ENCODE measurements around the gene ASB7. TPM values are rescaled to one million over a fixed set of nuclear protein-coding genes. Genes with fewer than 3 reads are reported as not detected.

Gene ASB7
- polyA plus RNA-seq, 1 donor (not counting 4 experiments of a cell fraction or from before 2014, with no cell fraction given): 10.8 TPM

- no peaks in the 10 kb centered on the region for H4K20me1 ChIP-seq (ENCODE audit: control insufficient read depth, extremely low read depth, insufficient read depth, low read length)
- no peaks in the 10 kb centered on the region for H3K79me2 ChIP-seq (ENCODE audit: control insufficient read depth, insufficient read depth, low read length)
- dilution Hi-C loops (cut with MboI; ENCODE audit: extremely low pct_ligation_motif_present, low sequenced_read_pairs): no loop called here
- FAIRE-seq: no peak
- H3K27ac ChIP-seq (ENCODE audit: control insufficient read depth, insufficient read depth, low read length): no peak overlapping the region
- no peaks in the 10 kb centered on the region for H3K36me3 ChIP-seq (ENCODE audit: control insufficient read depth in 2 of 2, extremely low read depth in 1 of 2, insufficient read depth in 2 of 2, low read length in 2 of 2)
- H3K9me3 ChIP-seq (ENCODE audit: control insufficient read depth, low read depth, low read length): no peaks in the 10 kb centered on the region
- no peak overlapping the region for H3K4me2 ChIP-seq (ENCODE audit: control insufficient read depth, extremely low read depth, insufficient read depth, low read depth, low read length)
- TF ChIP-seq CTCF (optimal IDR thresholded peaks at IDR 0.05 in 1 of 3, IDR thresholded peaks at IDR 0.05 in 1 of 3, conservative IDR thresholded peaks at IDR 0.05 in 1 of 3; ENCODE audit: extremely low read depth in 1 of 3, insufficient read depth in 2 of 3, low read length in 3 of 3): no peak
- no peak for TF ChIP-seq EZH2 (IDR thresholded peaks at IDR 0.05; ENCODE audit: low read length)
- no peak for DNase-seq (ENCODE audit: low read depth, low spot score)
- no peak overlapping the region for H3K9ac ChIP-seq (ENCODE audit: control insufficient read depth, extremely low read depth, insufficient read depth, low read length)
- no peaks in the 10 kb centered on the region for H3K9me1 ChIP-seq (ENCODE audit: control insufficient read depth, extremely low read depth, insufficient read depth, low read length)
- no peaks in the 10 kb centered on the region for H3K27me3 ChIP-seq (ENCODE audit: control insufficient read depth, extremely low read depth, insufficient read depth, low read length)
- H2AFZ ChIP-seq (ENCODE audit: control insufficient read depth, low read length): no peak overlapping the region
- peaks cover 10% of the 10 kb centered on the region for H3K4me1 ChIP-seq (ENCODE audit: control insufficient read depth, extremely low read depth, insufficient read depth, low read length)
- H3K4me3 ChIP-seq (ENCODE audit: control insufficient read depth in 2 of 3, extremely low read depth in 1 of 3, insufficient read depth in 2 of 3, low read depth in 1 of 3, low read length in 3 of 3): no peak overlapping the region
Measured at GRCh38 chr15:100682468-100682867, 80.1 kb downstream of the ASB7 start.

GRCh38 chr15:100683434-100683833 is 81.0 kb downstream of the ASB7 start:
- H3K4me1 ChIP-seq (ENCODE audit: control insufficient read depth, extremely low read depth, insufficient read depth, low read length): peaks cover 15% of the 10 kb centered on the region
- H4K20me1 ChIP-seq (ENCODE audit: control insufficient read depth, extremely low read depth, insufficient read depth, low read length): no peaks in the 10 kb centered on the region
- dilution Hi-C loops (cut with MboI; ENCODE audit: extremely low pct_ligation_motif_present, low sequenced_read_pairs): no loop called here
- H3K79me2 ChIP-seq (ENCODE audit: control insufficient read depth, insufficient read depth, low read length): no peaks in the 10 kb centered on the region
- H3K9me1 ChIP-seq (ENCODE audit: control insufficient read depth, extremely low read depth, insufficient read depth, low read length): no peaks in the 10 kb centered on the region
- H3K36me3 ChIP-seq (ENCODE audit: control insufficient read depth in 2 of 2, extremely low read depth in 1 of 2, insufficient read depth in 2 of 2, low read length in 2 of 2): no peaks in the 10 kb centered on the region
- no peak overlapping the region for H3K27ac ChIP-seq (ENCODE audit: control insufficient read depth, insufficient read depth, low read length)
- H3K9ac ChIP-seq (ENCODE audit: control insufficient read depth, extremely low read depth, insufficient read depth, low read length): no peak overlapping the region
- FAIRE-seq (no peak), DNase-seq (ENCODE audit: low read depth, low spot score) (no peak)
- no peak overlapping the region for H2AFZ ChIP-seq (ENCODE audit: control insufficient read depth, low read length)
- TF ChIP-seq EZH2 (IDR thresholded peaks at IDR 0.05; ENCODE audit: low read length): no peak
- TF ChIP-seq CTCF (optimal IDR thresholded peaks at IDR 0.05 in 1 of 3, IDR thresholded peaks at IDR 0.05 in 1 of 3, conservative IDR thresholded peaks at IDR 0.05 in 1 of 3; ENCODE audit: extremely low read depth in 1 of 3, insufficient read depth in 2 of 3, low read length in 3 of 3): no peak
- H3K27me3 ChIP-seq (ENCODE audit: control insufficient read depth, extremely low read depth, insufficient read depth, low read length): no peaks in the 10 kb centered on the region
- H3K4me3 ChIP-seq (ENCODE audit: control insufficient read depth in 2 of 3, extremely low read depth in 1 of 3, insufficient read depth in 2 of 3, low read depth in 1 of 3, low read length in 3 of 3): no peak overlapping the region
- no peak overlapping the region for H3K4me2 ChIP-seq (ENCODE audit: control insufficient read depth, extremely low read depth, insufficient read depth, low read depth, low read length)
- H3K9me3 ChIP-seq (ENCODE audit: control insufficient read depth, low read depth, low read length): no peaks in the 10 kb centered on the region

All from keratinocyte (primary cell).